Lower lobe of right lung (tissue), 2 donors: Measurements from ENCODE around the gene MGAT4B. TPM values are rescaled to one million over a fixed set of nuclear protein-coding genes. Genes with fewer than 3 reads are reported as not detected.

ENCODE experiments used
- ATAC-seq, 2 donors: fragments of 200-7000 bp; cut with Tn5 transposase; one replicate each; pipeline ENCODE4 v1.9.1; 2020 to 2022; ENCODE audit warnings: mild to moderate bottlenecking in 2 of 2, moderate library complexity in 2 of 2
- DNase-seq: peaks from one replicate; pipeline ENCODE4 v3.0.0-alpha.2; 2020
- H3K27ac ChIP-seq: fragments of 200-600 bp; one replicate; pipeline ENCODE4 v1.8.0; 2022
- H3K27me3 ChIP-seq: fragments of 200-600 bp; one replicate; pipeline ENCODE4 v1.8.0; 2022; ENCODE audit warnings: low read depth
- H3K36me3 ChIP-seq: fragments of 200-600 bp; one replicate; pipeline ENCODE4 v1.8.0; 2022; ENCODE audit warnings: mild to moderate bottlenecking
- H3K4me1 ChIP-seq: fragments of 200-600 bp; one replicate; pipeline ENCODE4 v1.8.0; 2022
- H3K4me3 ChIP-seq: fragments of 200-600 bp; one replicate; pipeline ENCODE4 v1.8.0; 2022; ENCODE audit warnings: mild to moderate bottlenecking
- H3K9me3 ChIP-seq: fragments of 200-600 bp; one replicate; pipeline ENCODE4 v1.8.0; 2022
- CTCF ChIP-seq: fragments of 200-600 bp; IDR thresholded peaks from one replicate; pipeline ENCODE4 v1.8.0; 2022; ENCODE audit warnings: antibody characterized with exemption, mild to moderate bottlenecking
- intact Hi-C: fragments of 100-400 bp; cut with DNase I; formaldehyde crosslinking; loops from one replicate; pipeline ENCODE4 v1.11.0; 2022
- total RNA-seq: library from RNA; stranded (reverse); fragmentation: NEBNext Ultra II Directional; extraction: Animal tissue kit (Norgen Biotek cat#: 25700); gene quantifications from one replicate; pipeline ENCODE4 v1.2.1, GENCODE V29; 2021
- donor health status: DM: no; HTN: yes; CAD: no; lungs with severe emphysema.

MGAT4B gene
- total RNA-seq, 1 donor from 2014 or later, result 105 TPM

- no peak for ATAC-seq
- no peak for DNase-seq
- intact Hi-C loops, result no loop called here
Measured at GRCh38 chr5:179783128-179783527, 23.5 kb downstream of the MGAT4B start.

GRCh38 chr5:179781846-179782245, 24.8 kb downstream of the MGAT4B start:
- no peaks in the 10 kb centered on the region for H3K27me3 ChIP-seq
- no peak overlapping the region for H3K27ac ChIP-seq
- DNase-seq, result peak; percentile 4

More at GRCh38 chr5:179783128-179783527, 23.5 kb downstream of the MGAT4B start:
- Histone ChIP-seq H3K27me3 (no peaks in the 10 kb centered on the region), H3K4me1 (peaks cover 6% of the 10 kb centered on the region), H3K4me3 (no peak overlapping the region), H3K27ac (no peak overlapping the region), H3K36me3 (peaks cover 25% of the 10 kb centered on the region), H3K9me3 (no peaks in the 10 kb centered on the region)
- TF ChIP-seq CTCF, result no peak

GRCh38 chr5:179780362-179780761, 26.3 kb downstream of the MGAT4B start:
- Histone ChIP-seq H3K4me3 (no peak overlapping the region), H3K4me1 (peaks cover 14% of the 10 kb centered on the region), H3K9me3 (no peaks in the 10 kb centered on the region), H3K27me3 (no peaks in the 10 kb centered on the region), H3K36me3 (peaks cover 52% of the 10 kb centered on the region), H3K27ac (no peak overlapping the region)
- no peak for TF ChIP-seq CTCF
- DNase-seq (peak; percentile 74), ATAC-seq (peak; percentile 58 to 67)
- intact Hi-C loops, result no loop called here

More at GRCh38 chr5:179781846-179782245, 24.8 kb downstream of the MGAT4B start:
- Histone ChIP-seq H3K36me3 (peaks cover 37% of the 10 kb centered on the region), H3K4me3 (no peak overlapping the region), H3K9me3 (no peaks in the 10 kb centered on the region), H3K4me1 (peaks cover 6% of the 10 kb centered on the region)
- intact Hi-C loops, result no loop called here
- no peak for ATAC-seq
- TF ChIP-seq CTCF, result no peak

- H3K36me3 ChIP-seq, result peaks cover 57% of the 10 kb centered on the region
- no peaks in the 10 kb centered on the region for H3K9me3 ChIP-seq
- ATAC-seq (no peak), DNase-seq (no peak)
- no peak overlapping the region for H3K4me3 ChIP-seq
- no peak for TF ChIP-seq CTCF
- peaks cover 14% of the 10 kb centered on the region for H3K4me1 ChIP-seq
- no peak overlapping the region for H3K27ac ChIP-seq
- intact Hi-C loops, result no loop called here
- no peaks in the 10 kb centered on the region for H3K27me3 ChIP-seq
Measured at GRCh38 chr5:179779826-179780225, 26.8 kb downstream of the MGAT4B start.

- H3K36me3 ChIP-seq, result peaks cover 70% of the 10 kb centered on the region
- intact Hi-C loops, result no loop called here
- no peak for DNase-seq
Measured at GRCh38 chr5:179778591-179778990, 28.1 kb downstream of the MGAT4B start.

More at GRCh38 chr5:179778591-179778990, 28.1 kb downstream of the MGAT4B start:
- Histone ChIP-seq H3K4me3 (no peak overlapping the region), H3K4me1 (peaks cover 14% of the 10 kb centered on the region), H3K27me3 (no peaks in the 10 kb centered on the region), H3K9me3 (no peaks in the 10 kb centered on the region), H3K27ac (no peak overlapping the region)
- no peak for TF ChIP-seq CTCF
- ATAC-seq, result no peak
